ENCODE measurements around the gene NCOA3.
"Not testable (repeated sequence)": the region's sequence is repeated elsewhere in the genome, so short reads cannot be mapped to it uniquely, and the experiment has no call there.

The NCOA3 gene

GRCh38 chr20:47544852-47545251, 43.2 kb downstream of the NCOA3 start:
- H3K36me3 ChIP-seq (ENCODE audit: control insufficient read depth in 2 of 2, insufficient read depth in 2 of 2, low read length in 2 of 2), result no peaks in the 10 kb centered on the region
- H3K9me3 ChIP-seq (ENCODE audit: control insufficient read depth in 2 of 2, low read length in 2 of 2), result no peaks in the 10 kb centered on the region
- H3K9ac ChIP-seq (ENCODE audit: low read length in 2 of 2), result no peak overlapping the region
- no peaks in the 10 kb centered on the region for H3K27me3 ChIP-seq (ENCODE audit: control insufficient read depth in 1 of 2, insufficient read depth in 2 of 2, low read length in 2 of 2)
- H3K4me3 ChIP-seq (ENCODE audit: low read length in 2 of 2), result no peak overlapping the region
- H3K4me1 ChIP-seq (ENCODE audit: control insufficient read depth, insufficient read depth, low read length), result peaks cover 9% of the 10 kb centered on the region
- no peak overlapping the region for H3K27ac ChIP-seq (ENCODE audit: low read length)

- peaks cover 6% of the 10 kb centered on the region for H3K4me1 ChIP-seq (ENCODE audit: control insufficient read depth, insufficient read depth, low read length)
- H3K4me3 ChIP-seq (ENCODE audit: low read length in 2 of 2), result no peak overlapping the region
- H3K9me3 ChIP-seq (ENCODE audit: control insufficient read depth in 2 of 2, low read length in 2 of 2), result no peaks in the 10 kb centered on the region
- H3K36me3 ChIP-seq (ENCODE audit: control insufficient read depth in 2 of 2, insufficient read depth in 2 of 2, low read length in 2 of 2), result no peaks in the 10 kb centered on the region
- H3K27me3 ChIP-seq (ENCODE audit: control insufficient read depth in 1 of 2, insufficient read depth in 2 of 2, low read length in 2 of 2), result no peaks in the 10 kb centered on the region
- no peak overlapping the region for H3K9ac ChIP-seq (ENCODE audit: low read length in 2 of 2)
- H3K27ac ChIP-seq (ENCODE audit: low read length), result no peak overlapping the region
These were observed 43.8 kb downstream of the NCOA3 start for GRCh38 chr20:47545499-47545898.

- Histone ChIP-seq H3K9me3 (ENCODE audit: control insufficient read depth in 2 of 2, low read length in 2 of 2) (no peaks in the 10 kb centered on the region), H3K9ac (ENCODE audit: low read length in 2 of 2) (no peak overlapping the region), H3K27me3 (ENCODE audit: control insufficient read depth in 1 of 2, insufficient read depth in 2 of 2, low read length in 2 of 2) (no peaks in the 10 kb centered on the region), H3K27ac (ENCODE audit: low read length) (no peak overlapping the region), H3K4me1 (ENCODE audit: control insufficient read depth, insufficient read depth, low read length) (peaks cover 3% of the 10 kb centered on the region), H3K36me3 (ENCODE audit: control insufficient read depth in 2 of 2, insufficient read depth in 2 of 2, low read length in 2 of 2) (no peaks in the 10 kb centered on the region), H3K4me3 (ENCODE audit: low read length in 2 of 2) (no peak overlapping the region)
These were observed 44.7 kb downstream of the NCOA3 start for GRCh38 chr20:47546184-47547033.

GRCh38 chr20:47547034-47547387, 45.3 kb downstream of the NCOA3 start:
- no peak overlapping the region for H3K9ac ChIP-seq (ENCODE audit: low read length in 2 of 2)

GRCh38 chr20:47549671-47550070, 48.0 kb downstream of the NCOA3 start:
- Histone ChIP-seq H3K36me3 (ENCODE audit: control insufficient read depth in 2 of 2, insufficient read depth in 2 of 2, low read length in 2 of 2) (no peaks in the 10 kb centered on the region), H3K4me3 (ENCODE audit: low read length in 2 of 2) (no peak overlapping the region), H3K27ac (ENCODE audit: low read length) (no peak overlapping the region), H3K4me1 (ENCODE audit: control insufficient read depth, insufficient read depth, low read length) (peaks cover 3% of the 10 kb centered on the region), H3K9ac (ENCODE audit: low read length in 2 of 2) (no peak overlapping the region), H3K9me3 (ENCODE audit: control insufficient read depth in 2 of 2, low read length in 2 of 2) (no peaks in the 10 kb centered on the region), H3K27me3 (ENCODE audit: control insufficient read depth in 1 of 2, insufficient read depth in 2 of 2, low read length in 2 of 2) (no peaks in the 10 kb centered on the region)

More at GRCh38 chr20:47547034-47547387, 45.3 kb downstream of the NCOA3 start:
- Histone ChIP-seq H3K36me3 (ENCODE audit: control insufficient read depth in 2 of 2, insufficient read depth in 2 of 2, low read length in 2 of 2) (no peaks in the 10 kb centered on the region), H3K4me1 (ENCODE audit: control insufficient read depth, insufficient read depth, low read length) (peaks cover 3% of the 10 kb centered on the region), H3K27ac (ENCODE audit: low read length) (no peak overlapping the region), H3K27me3 (ENCODE audit: control insufficient read depth in 1 of 2, insufficient read depth in 2 of 2, low read length in 2 of 2) (no peaks in the 10 kb centered on the region), H3K4me3 (ENCODE audit: low read length in 2 of 2) (no peak overlapping the region), H3K9me3 (ENCODE audit: control insufficient read depth in 2 of 2, low read length in 2 of 2) (no peaks in the 10 kb centered on the region)

- Histone ChIP-seq H3K27ac (ENCODE audit: low read length) (no peak overlapping the region), H3K27me3 (ENCODE audit: control insufficient read depth in 1 of 2, insufficient read depth in 2 of 2, low read length in 2 of 2) (no peaks in the 10 kb centered on the region), H3K9me3 (ENCODE audit: control insufficient read depth in 2 of 2, low read length in 2 of 2) (no peaks in the 10 kb centered on the region), H3K36me3 (ENCODE audit: control insufficient read depth in 2 of 2, insufficient read depth in 2 of 2, low read length in 2 of 2) (no peaks in the 10 kb centered on the region), H3K9ac (ENCODE audit: low read length in 2 of 2) (no peak overlapping the region), H3K4me1 (ENCODE audit: control insufficient read depth, insufficient read depth, low read length) (peaks cover 3% of the 10 kb centered on the region), H3K4me3 (ENCODE audit: low read length in 2 of 2) (no peak overlapping the region)
These were observed 49.5 kb downstream of the NCOA3 start for GRCh38 chr20:47551222-47551621.

- Histone ChIP-seq H3K36me3 (ENCODE audit: control insufficient read depth in 2 of 2, insufficient read depth in 2 of 2, low read length in 2 of 2) (no peaks in the 10 kb centered on the region), H3K27me3 (ENCODE audit: control insufficient read depth in 1 of 2, insufficient read depth in 2 of 2, low read length in 2 of 2) (no peaks in the 10 kb centered on the region), H3K4me1 (ENCODE audit: control insufficient read depth, insufficient read depth, low read length) (peaks cover 4% of the 10 kb centered on the region), H3K9me3 (ENCODE audit: control insufficient read depth in 2 of 2, low read length in 2 of 2) (no peaks in the 10 kb centered on the region), H3K4me3 (ENCODE audit: low read length in 2 of 2) (no peak overlapping the region), H3K9ac (ENCODE audit: low read length in 2 of 2) (no peak overlapping the region), H3K27ac (ENCODE audit: low read length) (no peak overlapping the region)
These were observed 50.2 kb downstream of the NCOA3 start for GRCh38 chr20:47551841-47552240.

- H3K9me3 ChIP-seq (ENCODE audit: control insufficient read depth in 2 of 2, low read length in 2 of 2), result no peaks in the 10 kb centered on the region
- no peak overlapping the region for H3K27ac ChIP-seq (ENCODE audit: low read length)
- H3K9ac ChIP-seq (ENCODE audit: low read length in 2 of 2), result no peak overlapping the region
- H3K36me3 ChIP-seq (ENCODE audit: control insufficient read depth in 2 of 2, insufficient read depth in 2 of 2, low read length in 2 of 2), result no peaks in the 10 kb centered on the region
- peaks cover 7% of the 10 kb centered on the region for H3K4me1 ChIP-seq (ENCODE audit: control insufficient read depth, insufficient read depth, low read length)
- no peaks in the 10 kb centered on the region for H3K27me3 ChIP-seq (ENCODE audit: control insufficient read depth in 1 of 2, insufficient read depth in 2 of 2, low read length in 2 of 2)
- no peak overlapping the region for H3K4me3 ChIP-seq (ENCODE audit: low read length in 2 of 2)
These were observed 51.3 kb downstream of the NCOA3 start for GRCh38 chr20:47552996-47553395.

GRCh38 chr20:47553594-47554235, 52.0 kb downstream of the NCOA3 start:
- H3K27me3 ChIP-seq (ENCODE audit: control insufficient read depth in 1 of 2, insufficient read depth in 2 of 2, low read length in 2 of 2); H3K27ac ChIP-seq (ENCODE audit: low read length); H3K4me1 ChIP-seq (ENCODE audit: control insufficient read depth, insufficient read depth, low read length); H3K9ac ChIP-seq (ENCODE audit: low read length in 2 of 2); H3K4me3 ChIP-seq (ENCODE audit: low read length in 2 of 2); H3K9me3 ChIP-seq (ENCODE audit: control insufficient read depth in 2 of 2, low read length in 2 of 2); H3K36me3 ChIP-seq (ENCODE audit: control insufficient read depth in 2 of 2, insufficient read depth in 2 of 2, low read length in 2 of 2): not testable (repeated sequence)

- H3K27ac ChIP-seq (ENCODE audit: low read length); H3K4me3 ChIP-seq (ENCODE audit: low read length in 2 of 2); H3K9me3 ChIP-seq (ENCODE audit: control insufficient read depth in 2 of 2, low read length in 2 of 2); H3K27me3 ChIP-seq (ENCODE audit: control insufficient read depth in 1 of 2, insufficient read depth in 2 of 2, low read length in 2 of 2); H3K9ac ChIP-seq (ENCODE audit: low read length in 2 of 2); H3K36me3 ChIP-seq (ENCODE audit: control insufficient read depth in 2 of 2, insufficient read depth in 2 of 2, low read length in 2 of 2): not testable (repeated sequence)
- peaks cover 13% of the 10 kb centered on the region for H3K4me1 ChIP-seq (ENCODE audit: control insufficient read depth, insufficient read depth, low read length)
These were observed 52.6 kb downstream of the NCOA3 start for GRCh38 chr20:47554283-47554682.

GRCh38 chr20:47557218-47557617, 55.5 kb downstream of the NCOA3 start:
- no peaks in the 10 kb centered on the region for H3K36me3 ChIP-seq (ENCODE audit: control insufficient read depth in 2 of 2, insufficient read depth in 2 of 2, low read length in 2 of 2)
- no peak overlapping the region for H3K27ac ChIP-seq (ENCODE audit: low read length)
- H3K9me3 ChIP-seq (ENCODE audit: control insufficient read depth in 2 of 2, low read length in 2 of 2), result no peaks in the 10 kb centered on the region
- H3K27me3 ChIP-seq (ENCODE audit: control insufficient read depth in 1 of 2, insufficient read depth in 2 of 2, low read length in 2 of 2), result no peaks in the 10 kb centered on the region
- H3K4me1 ChIP-seq (ENCODE audit: control insufficient read depth, insufficient read depth, low read length), result peaks cover 21% of the 10 kb centered on the region
- no peak overlapping the region for H3K4me3 ChIP-seq (ENCODE audit: low read length in 2 of 2)
- H3K9ac ChIP-seq (ENCODE audit: low read length in 2 of 2), result no peak overlapping the region
